ENCODE results near the gene TMEM175.

Gene TMEM175

GRCh38 chr4:946517-947471 is 14.5 kb downstream of the TMEM175 start:
- DNase-seq (ENCODE audit: low spot score), result no peak

- no peak for DNase-seq (ENCODE audit: low spot score)
Measured at GRCh38 chr4:947491-947971, 15.3 kb downstream of the TMEM175 start.

GRCh38 chr4:948101-948935 is 16.1 kb downstream of the TMEM175 start:
- DNase-seq (ENCODE audit: low spot score), result no peak

- no peak for DNase-seq (ENCODE audit: low spot score)
Measured at GRCh38 chr4:948936-949300, 16.7 kb downstream of the TMEM175 start.

GRCh38 chr4:949656-950055 is 17.4 kb downstream of the TMEM175 start:
- DNase-seq (ENCODE audit: low spot score), result no peak

GRCh38 chr4:950136-951020 is 18.1 kb downstream of the TMEM175 start:
- no peak for DNase-seq (ENCODE audit: low spot score)

- DNase-seq (ENCODE audit: low spot score), result no peak
Measured at GRCh38 chr4:951186-951585, 18.9 kb downstream of the TMEM175 start.

GRCh38 chr4:951594-952468 is 19.6 kb downstream of the TMEM175 start:
- no peak for DNase-seq (ENCODE audit: low spot score)

GRCh38 chr4:952881-953573 is 20.8 kb downstream of the TMEM175 start:
- no peak for DNase-seq (ENCODE audit: low spot score)

- no peak for DNase-seq (ENCODE audit: low spot score)
Measured at GRCh38 chr4:953574-953915, 21.3 kb downstream of the TMEM175 start.

- DNase-seq (ENCODE audit: low spot score), result no peak
Measured at GRCh38 chr4:954211-955020, 22.2 kb downstream of the TMEM175 start.

GRCh38 chr4:955161-955921 is 23.1 kb downstream of the TMEM175 start:
- DNase-seq (ENCODE audit: low spot score), result no peak

GRCh38 chr4:955931-956381 is 23.7 kb downstream of the TMEM175 start:
- no peak for DNase-seq (ENCODE audit: low spot score)

GRCh38 chr4:956531-957230 is 24.4 kb downstream of the TMEM175 start:
- no peak for DNase-seq (ENCODE audit: low spot score)

- no peak for DNase-seq (ENCODE audit: low spot score)
Measured at GRCh38 chr4:957231-957580, 24.9 kb downstream of the TMEM175 start.

- no peak for DNase-seq (ENCODE audit: low spot score)
Measured at GRCh38 chr4:957581-958313, 25.5 kb downstream of the TMEM175 start.

GRCh38 chr4:958314-958665 is 26.0 kb downstream of the TMEM175 start:
- DNase-seq (ENCODE audit: low spot score), result no peak

Data from NAMALWA (cell line).